GM12864 (cell line): ENCODE data around the gene KIAA0319L.

Experiments used
- DNase-seq: peaks from one replicate; pipeline ENCODE4 v3.0.0-alpha.2; 2011; ENCODE audit warnings: low read depth
- H3K4me3 ChIP-seq: 2 replicates; pipeline ENCODE4 v1.5.1; 2011; ENCODE audit warnings: mild to moderate bottlenecking, low read depth, low read length, control low read depth
- TF ChIP-seq, protein P1 (sequence below): IDR thresholded peaks from 2 replicates; pipeline ENCODE4 v1.5.1; 2011; ENCODE audit warnings: low read depth, mild to moderate bottlenecking, moderate library complexity, low read length, control low read depth, inconsistent platforms; ENCODE audit errors: missing control alignments

Gene KIAA0319L

GRCh38 chr1:35532497-35533223 is 24.5 kb downstream of the KIAA0319L start:
- TF ChIP-seq, protein P1, sequence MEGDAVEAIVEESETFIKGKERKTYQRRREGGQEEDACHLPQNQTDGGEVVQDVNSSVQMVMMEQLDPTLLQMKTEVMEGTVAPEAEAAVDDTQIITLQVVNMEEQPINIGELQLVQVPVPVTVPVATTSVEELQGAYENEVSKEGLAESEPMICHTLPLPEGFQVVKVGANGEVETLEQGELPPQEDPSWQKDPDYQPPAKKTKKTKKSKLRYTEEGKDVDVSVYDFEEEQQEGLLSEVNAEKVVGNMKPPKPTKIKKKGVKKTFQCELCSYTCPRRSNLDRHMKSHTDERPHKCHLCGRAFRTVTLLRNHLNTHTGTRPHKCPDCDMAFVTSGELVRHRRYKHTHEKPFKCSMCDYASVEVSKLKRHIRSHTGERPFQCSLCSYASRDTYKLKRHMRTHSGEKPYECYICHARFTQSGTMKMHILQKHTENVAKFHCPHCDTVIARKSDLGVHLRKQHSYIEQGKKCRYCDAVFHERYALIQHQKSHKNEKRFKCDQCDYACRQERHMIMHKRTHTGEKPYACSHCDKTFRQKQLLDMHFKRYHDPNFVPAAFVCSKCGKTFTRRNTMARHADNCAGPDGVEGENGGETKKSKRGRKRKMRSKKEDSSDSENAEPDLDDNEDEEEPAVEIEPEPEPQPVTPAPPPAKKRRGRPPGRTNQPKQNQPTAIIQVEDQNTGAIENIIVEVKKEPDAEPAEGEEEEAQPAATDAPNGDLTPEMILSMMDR = no peak
- no peak overlapping the region for H3K4me3 ChIP-seq
- no peak for DNase-seq

GRCh38 chr1:35531368-35531767 is 25.8 kb downstream of the KIAA0319L start:
- no peak overlapping the region for H3K4me3 ChIP-seq
- TF ChIP-seq, protein P1 = no peak
- no peak for DNase-seq

GRCh38 chr1:35530946-35531345 is 26.3 kb downstream of the KIAA0319L start:
- TF ChIP-seq, protein P1 = no peak
- no peak overlapping the region for H3K4me3 ChIP-seq
- no peak for DNase-seq

GRCh38 chr1:35530168-35530567 is 27.0 kb downstream of the KIAA0319L start:
- DNase-seq = no peak
- H3K4me3 ChIP-seq = no peak overlapping the region
- TF ChIP-seq, protein P1 = no peak

- H3K4me3 ChIP-seq = no peak overlapping the region
- TF ChIP-seq, protein P1 = no peak
- no peak for DNase-seq
Measured at GRCh38 chr1:35524106-35524505, 33.1 kb downstream of the KIAA0319L start.

DNA sequence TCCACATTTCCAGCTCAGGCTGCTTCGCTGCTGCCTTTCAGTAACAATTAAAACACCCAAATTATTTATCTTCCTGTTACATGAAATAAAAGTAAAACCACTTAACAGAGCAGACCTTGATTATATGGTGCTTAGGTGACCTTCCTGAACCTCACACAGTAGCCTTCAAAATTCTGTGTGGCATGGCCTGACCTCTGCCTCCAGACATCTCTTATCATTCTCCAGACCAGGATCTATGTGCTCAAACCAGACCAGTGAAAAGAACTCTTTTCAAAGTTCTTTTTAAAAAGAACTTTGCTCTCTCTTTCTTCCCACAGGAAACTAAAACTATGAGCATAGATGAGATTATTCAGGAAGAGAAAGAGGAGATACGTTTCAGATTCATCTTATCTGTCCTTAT is 37.8 kb downstream of the KIAA0319L start:
- TF ChIP-seq, protein P1 = no peak
- no peak overlapping the region for H3K4me3 ChIP-seq
- no peak for DNase-seq

DNA sequence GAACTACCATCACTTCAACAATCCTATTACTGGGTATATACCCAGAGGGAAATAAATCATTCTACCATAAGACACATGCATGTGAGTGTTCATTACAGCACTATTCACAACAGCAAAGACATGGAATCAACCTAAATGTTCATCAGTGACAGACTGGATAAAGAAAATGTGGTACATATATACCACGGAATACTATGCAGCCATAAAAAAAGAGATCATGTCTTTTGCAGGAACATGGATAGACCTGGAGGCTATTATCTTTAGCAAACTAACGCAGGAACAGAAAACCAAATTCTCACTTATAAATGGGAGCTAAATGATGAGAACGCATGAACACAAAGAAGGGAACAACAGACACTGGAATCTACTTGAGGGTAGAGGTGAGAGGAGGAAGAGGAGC is 39.0 kb downstream of the KIAA0319L start:
- DNase-seq = no peak
- TF ChIP-seq, protein P1 = no peak
- no peak overlapping the region for H3K4me3 ChIP-seq
